K562 (cell line): ENCODE data around the gene COPRS. TPM values are rescaled to one million over a fixed set of nuclear protein-coding genes. Genes with fewer than 3 reads are reported as not detected.

Experiments used
- ATAC-seq: fragments of 200-7000 bp; cut with Tn5 transposase; 3 replicates; pipeline ENCODE4 v1.9.1; 2020; ENCODE audit warnings: moderate library complexity
- BruUV-seq: library from RNA; stranded (reverse); fragments of 400-500 nt; replicated peaks from 2 replicates; lab custom pipeline; 2021; lab: Mats Ljungman, UMichigan
- CTCF ChIA-PET: fragments of 300-600 bp; formaldehyde crosslinking; extraction: SDS; loops from one replicate; lab custom pipeline; 2021; ENCODE audit warnings: low intra/inter-chr PET ratio; lab: Yijun Ruan, JAX
- POLR2A ChIA-PET: fragments of 300-600, 350-650 bp; sonication (Branson Sonifier 250); formaldehyde crosslinking; extraction: SDS; loops from one replicate; lab custom pipeline; 2021; ENCODE audit warnings: antibody characterized with exemption, inconsistent platforms; lab: Yijun Ruan, JAX
- DNase-seq, 4 experiments: peaks; one replicate each; pipeline versions ENCODE4 v3.0.0 to v3.0.0-alpha.2; 2011 to 2018; ENCODE audit warnings: low spot score in 3 of 4, mixed read lengths in 3 of 4; ENCODE audit errors: extremely low read depth in 1 of 4
- FAIRE-seq: peaks from 2 replicates; lab custom pipeline; 2011; peaks lifted over from hg19 to GRCh38; lab: Jason Lieb, UNC
- H2AFZ ChIP-seq: 2 replicates; pipeline ENCODE4 v1.6.0; 2011; ENCODE audit warnings: low read depth, low read length, control low read depth, inconsistent platforms
- H3K27ac ChIP-seq: fragments of 200-600 bp; 3 replicates; pipeline ENCODE4 v1.8.0; 2011; ENCODE audit warnings: low read depth, mild to moderate bottlenecking, control low read depth, inconsistent platforms, low read length, moderate library complexity, mixed read lengths; ENCODE audit errors: extremely low read depth
- H3K27me3 ChIP-seq, 2 experiments: fragments of 300-600 bp in 1 of 2; 2 replicates in 1 of 2; 3 replicates in 1 of 2; pipeline versions ENCODE4 v1.6.0 to v1.8.0; 2011; ENCODE audit warnings: inconsistent platforms in 2 of 2, low read length in 2 of 2, mild to moderate bottlenecking in 1 of 2, mixed read lengths in 1 of 2, moderate library complexity in 1 of 2; ENCODE audit not compliant: control insufficient read depth in 2 of 2, insufficient read depth in 2 of 2
- H3K36me3 ChIP-seq: fragments of 300-600 bp; 3 replicates; pipeline ENCODE4 v1.8.0; 2011; ENCODE audit warnings: mild to moderate bottlenecking, low read length, inconsistent platforms; ENCODE audit not compliant: control insufficient read depth, insufficient read depth
- H3K4me1 ChIP-seq, 2 experiments: fragments of 200-600 bp in 1 of 2; replicated peaks in 1 of 2; 2 replicates in 1 of 2; 3 replicates in 1 of 2; pipeline versions ENCODE4 v1.5.1 to v1.8.0; 2011; ENCODE audit warnings: inconsistent platforms in 2 of 2, low read length in 2 of 2, mild to moderate bottlenecking in 1 of 2, mixed read lengths in 1 of 2, moderate library complexity in 1 of 2; ENCODE audit not compliant: control insufficient read depth in 2 of 2, insufficient read depth in 2 of 2
- H3K4me2 ChIP-seq: 2 replicates; pipeline ENCODE4 v1.6.1; 2011; ENCODE audit warnings: low read length, control low read depth, inconsistent platforms, mixed read lengths; ENCODE audit not compliant: insufficient read depth
- H3K4me3 ChIP-seq: fragments of 200-600 bp; sonication (generic), shearing (Covaris generic); 2 replicates; pipeline ENCODE4 v1.5.1; 2016; ENCODE audit warnings: control low read depth, inconsistent platforms
- H3K79me2 ChIP-seq: fragments of 200-600 bp; 3 replicates; pipeline ENCODE4 v1.8.0; 2011; ENCODE audit warnings: low read length, inconsistent platforms; ENCODE audit not compliant: control insufficient read depth, insufficient read depth
- H3K9ac ChIP-seq, 2 experiments: 2 replicates each; pipeline versions ENCODE4 v1.6.0 to v1.6.1; 2011; ENCODE audit warnings: low read depth in 2 of 2, low read length in 2 of 2, control low read depth in 1 of 2, inconsistent platforms in 1 of 2, mild to moderate bottlenecking in 1 of 2, mixed read lengths in 1 of 2; ENCODE audit not compliant: insufficient read depth in 1 of 2
- H3K9me1 ChIP-seq: one replicate; pipeline ENCODE4 v1.6.0; 2011; ENCODE audit warnings: inconsistent platforms, mild to moderate bottlenecking, low read length, moderate library complexity; ENCODE audit not compliant: control insufficient read depth, insufficient read depth
- H3K9me3 ChIP-seq: replicated peaks from 2 replicates; pipeline ENCODE4 v1.5.1; 2011; ENCODE audit warnings: low read depth, low read length, inconsistent platforms; ENCODE audit not compliant: control insufficient read depth, insufficient read depth
- H4K20me1 ChIP-seq: replicated peaks from 2 replicates; pipeline ENCODE4 v1.6.1; 2011; ENCODE audit warnings: low read length, inconsistent platforms, mixed read lengths; ENCODE audit not compliant: control insufficient read depth, insufficient read depth
- CREB1 ChIP-seq, 2 experiments: sonication (generic) in 1 of 2; formaldehyde crosslinking in 1 of 2; IDR thresholded peaks; 2 replicates each; pipeline versions ENCODE4 v1.6.1 to v1.8.0; 2012 to 2022; ENCODE audit warnings: inconsistent platforms in 1 of 2, mild to moderate bottlenecking in 1 of 2, missing genetic modification reagents in 1 of 2, moderate library complexity in 1 of 2
- MAZ ChIP-seq, 2 experiments: fragments of 450-650 bp in 1 of 2; sonication (generic) in 1 of 2; formaldehyde crosslinking; IDR thresholded peaks in 1 of 2; conservative IDR thresholded peaks in 1 of 2; 2 replicates each; pipeline versions ENCODE4 v1.4.0 to v1.5.0; 2020; ENCODE audit warnings: mild to moderate bottlenecking in 1 of 2, missing genetic modification reagents in 1 of 2
- NEUROD1 ChIP-seq: fragments of 150-350 bp; IDR thresholded peaks from 2 replicates; pipeline ENCODE4 v1.6.1; 2014; ENCODE audit warnings: borderline replicate concordance, low read length, low read depth; ENCODE audit not compliant: partially characterized antibody
- POU5F1 ChIP-seq: fragments of 150-350 bp; IDR thresholded peaks from 2 replicates; pipeline ENCODE4 v1.6.1; 2014; ENCODE audit warnings: borderline replicate concordance, low read length, low read depth, mild to moderate bottlenecking; ENCODE audit not compliant: partially characterized antibody
- SIX5 ChIP-seq, 2 experiments: IDR thresholded peaks; 2 replicates each; pipeline ENCODE4 v1.6.1; 2011; ENCODE audit warnings: low read length in 2 of 2, borderline replicate concordance in 1 of 2, low read depth in 1 of 2, mild to moderate bottlenecking in 1 of 2, moderate library complexity in 1 of 2; ENCODE audit not compliant: insufficient read depth in 1 of 2
- WGBS: fragments of 100-300 bp; shearing (Covaris generic); methylation state at CpG from one replicate; pipeline ENCODE4 v1.1.6; 2016; ENCODE audit warnings: low coverage, mixed read lengths; ENCODE audit not compliant: insufficient coverage; ENCODE audit errors: missing lambda C conversion rate; 5-methylcytosine and 5-hydroxymethylcytosine counted together
- in situ Hi-C: fragments of 300-500 bp; cut with MboI; formaldehyde crosslinking; loops from 4 replicates; pipeline ENCODE4 v1.15.0; 2018; ENCODE audit warnings: inconsistent platforms, mixed read lengths
- intact Hi-C: fragments of 100-400 bp; cut with micrococcal nuclease; formaldehyde crosslinking; loops from 2 replicates; pipeline ENCODE4 v1.14.2; 2022
- polyA plus RNA-seq, 8 experiments: library from polyadenylated mRNA; depleted of rRNA in 4 of 8; stranded (reverse) in 5 of 8; unstranded in 3 of 8; fragments of >200 nt; fragmentation: Nextera tagmentation in 2 of 8; fragmentation: Illumina TruSeq in 1 of 8; extraction: Ambion mirVana in 2 of 8; extraction: Trizol in 1 of 8; gene quantifications; 2 replicates each; pipeline versions ENCODE4 v1.2.1 to v1.2.3, GENCODE V29; 2011 to 2014; ENCODE audit warnings: inconsistent platforms in 1 of 8, missing spikeins in 1 of 8
- total RNA-seq, 7 experiments: library from RNA; depleted of rRNA in 6 of 7; stranded (reverse); fragments of >200 nt in 6 of 7; fragmentation: Illumina TruSeq in 2 of 7; extraction: Trizol in 2 of 7; gene quantifications; 2 replicates each; pipeline versions ENCODE4 v1.2.1 to v1.2.3, GENCODE V29; 2011 to 2021; ENCODE audit warnings: low replicate concordance in 1 of 7

COPRS gene
- total and polyA plus RNA-seq, 9 of the 15 experiments (the other 6 are each of a cell fraction or from before 2014, with no cell fraction given): 11.9 to 102 (median 60.5) TPM

DNA sequence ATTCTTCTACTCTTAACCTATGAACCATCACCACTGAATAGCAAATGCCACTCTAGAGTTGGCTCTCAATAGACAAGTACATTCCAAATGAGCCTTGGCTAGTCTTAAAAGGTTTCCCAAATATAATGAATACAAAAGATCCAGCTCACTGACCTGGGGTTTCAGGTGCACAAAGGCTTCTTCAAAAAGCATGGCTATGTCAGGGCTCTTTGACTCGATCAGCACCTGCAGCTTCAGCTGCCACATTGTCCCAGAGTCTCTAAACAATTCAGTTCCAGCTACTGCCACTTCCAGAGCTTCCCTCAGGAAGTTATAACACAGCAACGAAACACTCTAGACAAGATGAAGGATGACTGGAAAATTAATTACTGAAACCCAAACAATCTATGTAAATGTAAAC, 16.0 kb upstream of the COPRS start:
- Histone ChIP-seq H4K20me1 (no peaks in the 10 kb centered on the region), H3K4me3 (no peak overlapping the region), H3K27ac (no peak overlapping the region), H3K79me2 (no peaks in the 10 kb centered on the region), H3K27me3 (no peaks in the 10 kb centered on the region), H3K4me1 (no peaks in the 10 kb centered on the region), H3K9ac (no peak overlapping the region), H3K9me3 (no peaks in the 10 kb centered on the region), H2AFZ (no peak overlapping the region), H3K36me3 (peaks cover 87% of the 10 kb centered on the region), H3K9me1 (no peaks in the 10 kb centered on the region), H3K4me2 (no peak overlapping the region)
- in situ Hi-C loops: no loop called here
- ATAC-seq (no peak), FAIRE-seq (no peak), DNase-seq (no peak)
- intact Hi-C loops: no loop called here
- TF ChIP-seq CREB1 (IDR thresholded peaks at IDR 0.05): no peak
- TF ChIP-seq CREB1 (CRISPR knock-in tag; IDR thresholded peaks at IDR 0.05): no peak
- no peak for TF ChIP-seq POU5F1
- no peak for TF ChIP-seq MAZ (CRISPR knock-in tag; conservative IDR thresholded peaks at IDR 0.05 in 1 of 2, IDR thresholded peaks at IDR 0.05 in 1 of 2)
- no peak for TF ChIP-seq SIX5 (IDR thresholded peaks at IDR 0.05; ENCODE audit: borderline replicate concordance in 1 of 2, insufficient read depth in 1 of 2, low read depth in 1 of 2, low read length in 2 of 2)
- no peak for TF ChIP-seq NEUROD1
- BruUV-seq: no TSS peak
- ChIA-PET CTCF (no interaction called here), POLR2A (interaction anchor here (0.5 to 2.7 kb wide), 3 partner anchors 9 to 747 kb away, joined by 3 to 15 read pairs (median 10); no protein-coding TSS in a partner anchor)
- 97% methylated on average over 2 of the region's 2 CpGs for WGBS
